M059J (cell line): ENCODE measurements around the gene DNAJC18. TPM values are rescaled to one million over a fixed set of nuclear protein-coding genes. Genes with fewer than 3 reads are reported as not detected.

Experiments
- DNase-seq: peaks from one replicate; pipeline ENCODE4 v3.0.0-alpha.2; 2012; ENCODE audit warnings: low read depth
- total RNA-seq: library from RNA; depleted of rRNA; stranded (reverse); fragments of >200 nt; shearing (Covaris generic); gene quantifications from 2 replicates; pipeline ENCODE4 v1.2.3, GENCODE V29; 2014; rRNA removed

The DNAJC18 gene
- total RNA-seq, 1 experiment from 2014 or later, result 12.1 TPM

GRCh38 chr5:139369181-139369580 is 70.1 kb downstream of the DNAJC18 start:
- no peak for DNase-seq

- no peak for DNase-seq
These were observed 70.7 kb downstream of the DNAJC18 start for GRCh38 chr5:139368613-139369012.

GRCh38 chr5:139364466-139364865 is 74.9 kb downstream of the DNAJC18 start:
- no peak for DNase-seq

- DNase-seq, result no peak
These were observed 75.4 kb downstream of the DNAJC18 start for GRCh38 chr5:139363937-139364336.

- no peak for DNase-seq
These were observed 77.4 kb downstream of the DNAJC18 start for GRCh38 chr5:139361835-139362429.

GRCh38 chr5:139360384-139360783 is 78.9 kb downstream of the DNAJC18 start:
- DNase-seq, result no peak

Other genes starting within 250 kb of the DNAJC18 start
- 50.8 and 61.5 TPM in 2 replicates for gene SIL1, start 241.2 kb downstream of the DNAJC18 start, total RNA-seq
- 144 and 237 TPM in 2 replicates for gene MATR3, start 145.8 kb downstream of the DNAJC18 start, total RNA-seq
- gene PAIP2, start 97.7 kb downstream of the DNAJC18 start, total RNA-seq, result 66.6 and 67.8 TPM in 2 replicates
- not detected in 2 replicates for gene SLC23A1, start 56.2 kb downstream of the DNAJC18 start, total RNA-seq
- gene MZB1, start 49.6 kb downstream of the DNAJC18 start, total RNA-seq, result not detected in 2 replicates
- gene PROB1, start 44.4 kb downstream of the DNAJC18 start, total RNA-seq, result 0.15 and 0.81 TPM in 2 replicates
- 6.3 and 12.5 TPM in 2 replicates for gene SPATA24, start 35.4 kb downstream of the DNAJC18 start, total RNA-seq
- gene ECSCR, start 23.2 kb upstream of the DNAJC18 start, total RNA-seq, result 1.5 and 2.4 TPM in 2 replicates
- not detected in 2 replicates for gene SMIM33, start 31.5 kb upstream of the DNAJC18 start, total RNA-seq
- gene STING1, start 43.2 kb upstream of the DNAJC18 start, total RNA-seq, result 29.3 and 35.2 TPM in 2 replicates
- 127 and 165 TPM in 2 replicates for gene UBE2D2, start 121.8 kb upstream of the DNAJC18 start, total RNA-seq
- gene CXXC5, start 208.8 kb upstream of the DNAJC18 start, total RNA-seq, result 78.6 and 122 TPM in 2 replicates